Kidney (tissue), 14 donors: ENCODE results near the gene GNG13. TPM values are rescaled to one million over a fixed set of nuclear protein-coding genes. Genes with fewer than 3 reads are reported as not detected.
"Not testable (repeated sequence)": the region's sequence is repeated elsewhere in the genome, so short reads cannot be mapped to it uniquely, and the experiment has no call there.

Experiments used
- DNase-seq, 5 donors: peaks; one replicate each; pipeline ENCODE4 v3.0.0-alpha.2; 2013 to 2020
- FAIRE-seq: peaks from 2 replicates; lab custom pipeline; 2012; peaks lifted over from hg19 to GRCh38; lab: Jason Lieb, UNC
- H3K27ac ChIP-seq, 2 donors: one replicate each; pipeline ENCODE4 v1.7.0; 2013; ENCODE audit warnings: low read depth in 2 of 2, low read length in 2 of 2, inconsistent platforms in 1 of 2
- H3K27me3 ChIP-seq: one replicate; pipeline ENCODE4 v1.7.1; 2013; ENCODE audit warnings: low read length, inconsistent platforms; ENCODE audit not compliant: control insufficient read depth, insufficient read depth
- H3K36me3 ChIP-seq, 3 donors: one replicate each; pipeline versions ENCODE4 v1.7.0 to v1.7.1; 2013; ENCODE audit warnings: low read length in 3 of 3, control low read depth in 1 of 3, inconsistent platforms in 1 of 3; ENCODE audit not compliant: insufficient read depth in 3 of 3, control insufficient read depth in 2 of 3
- H3K4me1 ChIP-seq, 3 donors: one replicate each; pipeline versions ENCODE4 v1.7.0 to v1.7.1; 2013; ENCODE audit warnings: low read length in 3 of 3, inconsistent platforms in 1 of 3, low read depth in 1 of 3; ENCODE audit not compliant: control insufficient read depth in 2 of 3, insufficient read depth in 2 of 3
- H3K4me3 ChIP-seq, 3 donors: one replicate each; pipeline versions ENCODE4 v1.7.0 to v1.8.1; 2013; ENCODE audit warnings: low read length in 3 of 3, control low read depth in 1 of 3, inconsistent platforms in 1 of 3
- H3K9ac ChIP-seq, 3 donors: one replicate each; pipeline versions ENCODE4 v1.7.0 to v1.7.1; 2013; ENCODE audit warnings: low read length in 3 of 3, control low read depth in 1 of 3, inconsistent platforms in 1 of 3
- H3K9me3 ChIP-seq, 3 donors: one replicate each; pipeline versions ENCODE4 v1.7.0 to v1.7.1; 2013; ENCODE audit warnings: low read length in 3 of 3, control low read depth in 1 of 3, inconsistent platforms in 1 of 3; ENCODE audit not compliant: control insufficient read depth in 2 of 3, insufficient read depth in 1 of 3
- CTCF ChIP-seq: IDR thresholded peaks from 3 replicates; pipeline ENCODE4 v1.5.1; 2012; ENCODE audit warnings: mild to moderate bottlenecking, moderate library complexity, borderline replicate concordance; ENCODE audit not compliant: insufficient read depth; ENCODE audit errors: extremely low read depth
- intact Hi-C: fragments of 100-400 bp; cut with DNase I; formaldehyde crosslinking; loops from one replicate; pipeline ENCODE4 v1.11.1; 2022
- polyA plus RNA-seq: library from polyadenylated mRNA; stranded (reverse); fragments of 350-450 nt; fragmentation: Illumina TruSeq; extraction: RNeasy Lipid Tissue Mini Kit (QIAGEN cat#74804); gene quantifications from one replicate; pipeline ENCODE4 v1.2.3, GENCODE V29; 2014; ENCODE audit warnings: low read depth, low replicate concordance; ENCODE audit not compliant: insufficient read depth
- total RNA-seq: library from RNA; stranded (reverse); fragmentation: NEBNext Ultra II Directional; extraction: Animal tissue kit (Norgen Biotek cat#: 25700); gene quantifications from one replicate; pipeline ENCODE4 v1.2.1, GENCODE V29; 2021
- donor health status: control.
- donor health status: control.
- donor health status: control.
- donor health status: control.
- donor health status: control.
- donor health status: DM: yes; HTN: yes; CAD: no.
- donor health status: Normal renal cell carcinoma (clear cell type).

GNG13 gene
- total and polyA plus RNA-seq, 2 donors from 2014 or later = not detected

GRCh38 chr16:821751-822150 lies 21.2 kb upstream of the GNG13 start:
- H3K36me3 ChIP-seq = no peaks in the 10 kb centered on the region
- FAIRE-seq (no peak), DNase-seq (no peak)
- intact Hi-C loops = no loop called here
- peaks cover 0 to 2% (median 0%) of the 10 kb centered on the region in 3 donors for H3K9me3 ChIP-seq
- H3K4me1 ChIP-seq = no peaks in the 10 kb centered on the region
- H3K9ac ChIP-seq = no peak overlapping the region
- H3K4me3 ChIP-seq = no peak overlapping the region
- H3K27me3 ChIP-seq = peaks cover 7% of the 10 kb centered on the region
- no peak overlapping the region for H3K27ac ChIP-seq
- TF ChIP-seq CTCF = no peak

GRCh38 chr16:820748-821147 lies 20.2 kb upstream of the GNG13 start:
- FAIRE-seq (no peak), DNase-seq (no peak)
- Histone ChIP-seq H3K9me3 (peaks cover 0 to 2% (median 0%) of the 10 kb centered on the region in 3 donors), H3K9ac (no peak overlapping the region), H3K27me3 (peaks cover 7% of the 10 kb centered on the region), H3K4me3 (no peak overlapping the region), H3K36me3 (no peaks in the 10 kb centered on the region), H3K27ac (no peak overlapping the region), H3K4me1 (no peaks in the 10 kb centered on the region)
- TF ChIP-seq CTCF = no peak
- intact Hi-C loops = no loop called here

GRCh38 chr16:820044-820408 lies 19.5 kb upstream of the GNG13 start:
- H3K4me1 ChIP-seq, H3K27me3 ChIP-seq, intact Hi-C loops, H3K36me3 ChIP-seq, H3K4me3 ChIP-seq, H3K27ac ChIP-seq, DNase-seq, H3K9me3 ChIP-seq, FAIRE-seq, H3K9ac ChIP-seq: not testable (repeated sequence)

GRCh38 chr16:819336-820043 lies 19.0 kb upstream of the GNG13 start:
- H3K9me3 ChIP-seq = peaks cover 0 to 2% (median 0%) of the 10 kb centered on the region in 3 donors
- H3K4me1 ChIP-seq = no peaks in the 10 kb centered on the region
- H3K4me3 ChIP-seq = no peak overlapping the region
- DNase-seq = no peak
- no peak for FAIRE-seq
- no peak overlapping the region for H3K9ac ChIP-seq
- H3K36me3 ChIP-seq = no peaks in the 10 kb centered on the region
- TF ChIP-seq CTCF = no peak
- H3K27ac ChIP-seq = no peak overlapping the region
- peaks cover 7% of the 10 kb centered on the region for H3K27me3 ChIP-seq
- intact Hi-C loops = no loop called here
